ENCODE results near the gene CD59.

- TF ChIP-seq CTCF (IDR thresholded peaks at IDR 0.05 in 2 of 3, conservative IDR thresholded peaks at IDR 0.05 in 1 of 3; ENCODE audit: insufficient read depth in 2 of 3, low read depth in 1 of 3, low read length in 3 of 3) (no peak), PATZ1 (CRISPR knock-in tag; IDR thresholded peaks at IDR 0.05; ENCODE audit: borderline replicate concordance) (no peak), KDM5B (IDR thresholded peaks at IDR 0.05; ENCODE audit: insufficient replicate concordance, low read depth, low read length) (no peak), NR2C2 (CRISPR knock-in tag; IDR thresholded peaks at IDR 0.05) (no peak), NR2C2 (tag; IDR thresholded peaks at IDR 0.05) (no peak), ATF2 (CRISPR knock-in tag; IDR thresholded peaks at IDR 0.05) (no peak)
Measured at GRCh38 chr11:33719587-33719986, 16.6 kb downstream of the CD59 start.

All from K562 (cell line).